Measurements from ENCODE around the gene MAP4K4. TPM values are rescaled to one million over a fixed set of nuclear protein-coding genes. Genes with fewer than 3 reads are reported as not detected.

The MAP4K4 gene
- total RNA-seq, 1 donor from 2014 or later = 427 TPM

DNA sequence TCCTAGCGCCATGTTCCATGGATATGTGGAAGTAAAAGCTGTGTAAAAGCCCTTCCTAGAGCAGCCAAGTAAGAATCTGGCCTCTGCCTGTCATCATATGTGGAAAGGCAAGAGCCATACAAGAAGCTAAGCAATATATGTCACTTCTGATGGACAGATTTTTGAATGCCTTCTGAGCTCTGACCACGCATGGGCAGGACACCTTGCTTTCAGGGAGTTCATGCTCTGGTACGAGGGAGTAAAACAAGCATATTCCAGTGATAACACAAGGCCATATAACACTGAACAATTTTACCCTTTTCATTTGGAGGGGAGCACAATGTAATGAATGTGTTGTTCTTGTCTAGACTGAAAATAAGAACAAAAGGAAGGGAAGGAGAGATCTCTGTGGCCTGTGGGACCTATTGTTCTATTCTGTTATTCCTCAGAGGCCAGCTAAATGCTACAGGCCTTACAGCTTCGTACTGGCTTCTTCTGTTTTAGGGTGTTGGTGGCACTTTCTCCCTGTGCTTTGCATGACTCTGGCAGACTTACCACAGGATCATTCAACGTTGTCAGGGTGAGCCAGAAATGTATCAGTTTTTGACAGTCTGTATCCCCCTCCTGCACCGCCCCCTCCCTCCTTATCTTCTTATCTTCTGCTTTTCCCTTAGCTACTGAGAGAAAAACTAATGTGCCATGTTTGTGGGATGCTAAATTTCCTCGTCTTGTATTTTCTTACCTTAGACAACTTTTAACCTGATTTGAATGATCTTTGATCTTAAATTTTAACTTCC, 99.5 kb downstream of the MAP4K4 start:
- H3K27me3 Mint-ChIP-seq (ENCODE audit: unreplicated experiment) = peaks cover 2% of the 10 kb centered on the region
- TF ChIP-seq, protein P1, sequence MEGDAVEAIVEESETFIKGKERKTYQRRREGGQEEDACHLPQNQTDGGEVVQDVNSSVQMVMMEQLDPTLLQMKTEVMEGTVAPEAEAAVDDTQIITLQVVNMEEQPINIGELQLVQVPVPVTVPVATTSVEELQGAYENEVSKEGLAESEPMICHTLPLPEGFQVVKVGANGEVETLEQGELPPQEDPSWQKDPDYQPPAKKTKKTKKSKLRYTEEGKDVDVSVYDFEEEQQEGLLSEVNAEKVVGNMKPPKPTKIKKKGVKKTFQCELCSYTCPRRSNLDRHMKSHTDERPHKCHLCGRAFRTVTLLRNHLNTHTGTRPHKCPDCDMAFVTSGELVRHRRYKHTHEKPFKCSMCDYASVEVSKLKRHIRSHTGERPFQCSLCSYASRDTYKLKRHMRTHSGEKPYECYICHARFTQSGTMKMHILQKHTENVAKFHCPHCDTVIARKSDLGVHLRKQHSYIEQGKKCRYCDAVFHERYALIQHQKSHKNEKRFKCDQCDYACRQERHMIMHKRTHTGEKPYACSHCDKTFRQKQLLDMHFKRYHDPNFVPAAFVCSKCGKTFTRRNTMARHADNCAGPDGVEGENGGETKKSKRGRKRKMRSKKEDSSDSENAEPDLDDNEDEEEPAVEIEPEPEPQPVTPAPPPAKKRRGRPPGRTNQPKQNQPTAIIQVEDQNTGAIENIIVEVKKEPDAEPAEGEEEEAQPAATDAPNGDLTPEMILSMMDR (IDR thresholded peaks at IDR 0.05; ENCODE audit: unreplicated experiment) = no peak
- no peak for DNase-seq (ENCODE audit: low spot score)
- H3K4me3 Mint-ChIP-seq (ENCODE audit: unreplicated experiment) = peak overlapping the region; percentile 9
- H3K9me3 Mint-ChIP-seq (ENCODE audit: unreplicated experiment) = no peaks in the 10 kb centered on the region
- H3K36me3 Mint-ChIP-seq (ENCODE audit: low read depth, unreplicated experiment) = peaks cover 4% of the 10 kb centered on the region
- peak overlapping the region; percentile 11 for H3K27ac Mint-ChIP-seq (ENCODE audit: unreplicated experiment)
- H3K4me1 Mint-ChIP-seq (ENCODE audit: unreplicated experiment) = peaks cover 45% of the 10 kb centered on the region

DNA sequence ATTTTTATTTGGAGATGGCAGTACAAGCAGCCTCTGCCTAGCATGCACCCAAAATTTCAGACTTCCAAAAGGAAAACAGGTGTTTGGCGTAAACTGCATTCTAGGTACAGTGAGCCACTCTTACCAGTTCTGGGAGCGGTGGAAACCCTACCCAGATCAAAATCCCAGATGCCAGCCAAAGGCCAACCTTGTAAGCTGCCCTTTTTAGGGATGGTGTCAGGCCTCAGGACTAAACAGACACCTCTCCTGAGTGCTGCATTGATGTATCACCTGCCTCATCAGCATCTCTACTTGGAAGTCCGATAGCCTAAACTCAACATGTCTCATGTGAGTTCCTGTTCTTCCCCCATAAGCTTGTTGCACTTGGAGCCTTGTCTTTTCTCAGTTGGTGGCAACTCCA, 104.0 kb downstream of the MAP4K4 start:
- H3K9me3 Mint-ChIP-seq (ENCODE audit: unreplicated experiment) = no peaks in the 10 kb centered on the region
- TF ChIP-seq, protein P1 (IDR thresholded peaks at IDR 0.05; ENCODE audit: unreplicated experiment) = no peak
- peaks cover 15% of the 10 kb centered on the region for H3K36me3 Mint-ChIP-seq (ENCODE audit: low read depth, unreplicated experiment)
- DNase-seq (ENCODE audit: low spot score) = no peak
- H3K4me1 Mint-ChIP-seq (ENCODE audit: unreplicated experiment) = peaks cover 60% of the 10 kb centered on the region
- no peak overlapping the region for H3K27ac Mint-ChIP-seq (ENCODE audit: unreplicated experiment)
- H3K4me3 Mint-ChIP-seq (ENCODE audit: unreplicated experiment) = no peak overlapping the region
- H3K27me3 Mint-ChIP-seq (ENCODE audit: unreplicated experiment) = peaks cover 20% of the 10 kb centered on the region

DNA sequence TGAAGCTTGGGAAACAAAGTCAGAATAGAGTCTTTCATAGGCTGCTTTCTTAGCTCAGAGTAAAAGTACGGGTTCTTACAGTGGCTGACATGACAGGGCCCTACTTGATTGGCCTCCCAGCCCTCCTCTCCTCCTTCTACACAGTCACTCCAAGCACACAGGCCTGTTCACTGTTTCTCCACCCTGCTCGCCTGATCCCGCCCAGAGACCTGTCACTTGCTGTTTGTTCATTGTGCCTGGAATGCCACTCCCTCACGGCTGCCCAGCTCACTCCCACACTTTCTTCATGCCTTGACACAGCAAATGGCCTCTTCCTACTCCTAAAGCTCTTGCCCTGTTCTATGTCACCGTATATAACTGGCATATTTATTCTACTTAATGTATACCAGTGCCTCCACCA, 104.8 kb downstream of the MAP4K4 start:
- DNase-seq (ENCODE audit: low spot score) = no peak
- Mint-ChIP-seq H3K4me1 (ENCODE audit: unreplicated experiment) (peaks cover 56% of the 10 kb centered on the region), H3K27me3 (ENCODE audit: unreplicated experiment) (peaks cover 23% of the 10 kb centered on the region), H3K9me3 (ENCODE audit: unreplicated experiment) (no peaks in the 10 kb centered on the region), H3K4me3 (ENCODE audit: unreplicated experiment) (no peak overlapping the region), H3K36me3 (ENCODE audit: low read depth, unreplicated experiment) (peaks cover 15% of the 10 kb centered on the region), H3K27ac (ENCODE audit: unreplicated experiment) (peak overlapping the region; percentile 44)
- TF ChIP-seq, protein P1 (IDR thresholded peaks at IDR 0.05; ENCODE audit: unreplicated experiment) = no peak

DNA sequence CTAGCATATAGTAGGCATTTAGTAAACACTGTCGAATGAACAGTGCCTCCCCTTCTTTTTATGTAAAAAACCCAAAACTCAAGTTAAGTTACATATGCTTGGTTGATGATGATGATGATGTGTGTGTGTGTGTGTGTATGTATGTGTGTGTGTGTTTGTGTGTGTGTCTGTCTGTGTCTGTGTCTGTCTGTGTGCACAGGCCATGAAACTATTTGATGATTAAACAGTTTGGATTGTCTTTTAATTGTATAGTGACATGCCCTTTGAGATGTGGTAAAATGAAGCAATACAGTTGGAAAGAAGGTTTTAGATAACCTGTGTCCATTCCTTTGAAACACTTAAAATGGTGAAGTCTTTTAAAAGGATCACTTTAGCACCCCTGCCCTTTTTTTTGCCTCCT, 105.6 kb downstream of the MAP4K4 start:
- Mint-ChIP-seq H3K4me1 (ENCODE audit: unreplicated experiment) (peaks cover 63% of the 10 kb centered on the region), H3K27ac (ENCODE audit: unreplicated experiment) (peak overlapping the region; percentile 39), H3K27me3 (ENCODE audit: unreplicated experiment) (peaks cover 22% of the 10 kb centered on the region), H3K9me3 (ENCODE audit: unreplicated experiment) (no peaks in the 10 kb centered on the region), H3K36me3 (ENCODE audit: low read depth, unreplicated experiment) (peaks cover 15% of the 10 kb centered on the region), H3K4me3 (ENCODE audit: unreplicated experiment) (no peak overlapping the region)
- DNase-seq (ENCODE audit: low spot score) = no peak
- TF ChIP-seq, protein P1 (IDR thresholded peaks at IDR 0.05; ENCODE audit: unreplicated experiment) = no peak

DNA sequence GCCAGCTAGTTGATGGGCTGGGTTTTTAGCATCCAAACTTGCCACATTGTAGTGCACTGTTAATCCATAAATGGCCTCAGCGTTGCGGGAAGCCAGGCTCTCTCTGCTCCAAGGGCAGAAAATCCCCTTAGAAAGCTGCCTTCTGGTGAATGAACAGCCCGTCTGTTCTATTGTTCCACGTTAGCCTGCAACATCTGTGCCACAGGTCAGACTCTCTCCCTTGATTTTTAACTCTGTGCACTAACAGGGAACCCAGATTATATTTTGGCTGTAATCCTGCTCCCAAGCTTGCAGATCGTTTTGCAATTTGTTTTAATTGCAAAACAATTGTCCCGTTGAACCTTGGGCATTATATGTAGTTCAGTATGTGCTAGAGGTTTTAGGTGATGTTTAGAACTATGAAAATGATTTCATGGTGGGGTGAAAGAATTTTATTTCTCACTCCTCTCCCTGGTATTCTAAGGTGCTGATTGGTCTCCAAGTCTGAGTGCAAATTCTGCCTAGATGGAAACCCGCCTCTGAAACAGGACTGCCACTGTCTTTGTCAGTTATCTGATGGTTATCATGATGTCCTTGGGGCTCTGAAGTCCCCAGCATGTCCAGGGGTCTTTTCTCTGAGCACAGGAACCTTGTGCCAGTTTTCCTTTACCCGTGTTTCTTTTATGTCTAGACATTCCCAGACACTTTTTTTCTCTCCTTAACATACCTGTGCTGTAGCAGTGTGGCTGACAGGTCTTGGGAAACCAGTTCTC, 106.6 kb downstream of the MAP4K4 start:
- Mint-ChIP-seq H3K27me3 (ENCODE audit: unreplicated experiment) (peaks cover 22% of the 10 kb centered on the region), H3K27ac (ENCODE audit: unreplicated experiment) (peak overlapping the region; percentile 39)

More for the DNA sequence above, 106.6 kb downstream of the MAP4K4 start:
- Mint-ChIP-seq H3K4me1 (ENCODE audit: unreplicated experiment) (peaks cover 65% of the 10 kb centered on the region), H3K36me3 (ENCODE audit: low read depth, unreplicated experiment) (peaks cover 15% of the 10 kb centered on the region), H3K9me3 (ENCODE audit: unreplicated experiment) (no peaks in the 10 kb centered on the region), H3K4me3 (ENCODE audit: unreplicated experiment) (no peak overlapping the region)
- no peak for DNase-seq (ENCODE audit: low spot score)
- TF ChIP-seq, protein P1 (IDR thresholded peaks at IDR 0.05; ENCODE audit: unreplicated experiment) = no peak

Measured in endothelial cell (in vitro differentiated cells).